HCEC 1CT (cell line): ENCODE results near the gene PIK3R2.

Experiments
- DNase-seq: peaks from one replicate; pipeline ENCODE4 v3.0.0-alpha.2; 2017

PIK3R2 gene

GRCh38 chr19:18174983-18175382, 22.0 kb downstream of the PIK3R2 start:
- no peak for DNase-seq

- no peak for DNase-seq
Observed at GRCh38 chr19:18176367-18177310, 23.7 kb downstream of the PIK3R2 start.

DNA sequence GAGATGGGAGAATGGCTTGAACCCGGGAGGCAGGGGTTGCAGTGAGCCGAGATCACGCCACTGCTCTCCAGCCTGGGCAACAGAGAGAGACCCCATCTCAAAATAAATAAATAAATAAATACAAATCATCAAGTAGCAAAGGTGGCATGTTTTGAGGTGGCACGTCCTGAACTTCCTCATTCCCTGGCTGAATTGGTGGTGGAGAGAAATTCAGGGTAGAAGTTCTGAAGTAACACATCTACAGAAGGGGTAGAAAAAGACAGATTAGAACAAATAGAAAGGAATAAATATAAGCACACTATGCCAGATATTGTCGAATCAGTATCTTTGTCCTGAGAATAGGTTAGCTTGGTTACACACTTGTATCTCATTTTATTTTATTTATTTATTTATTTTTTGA, 27.0 kb downstream of the PIK3R2 start:
- DNase-seq = no peak

GRCh38 chr19:18183529-18183928, 30.6 kb downstream of the PIK3R2 start:
- DNase-seq = no peak

GRCh38 chr19:18185538-18185937, 32.6 kb downstream of the PIK3R2 start:
- no peak for DNase-seq

DNA sequence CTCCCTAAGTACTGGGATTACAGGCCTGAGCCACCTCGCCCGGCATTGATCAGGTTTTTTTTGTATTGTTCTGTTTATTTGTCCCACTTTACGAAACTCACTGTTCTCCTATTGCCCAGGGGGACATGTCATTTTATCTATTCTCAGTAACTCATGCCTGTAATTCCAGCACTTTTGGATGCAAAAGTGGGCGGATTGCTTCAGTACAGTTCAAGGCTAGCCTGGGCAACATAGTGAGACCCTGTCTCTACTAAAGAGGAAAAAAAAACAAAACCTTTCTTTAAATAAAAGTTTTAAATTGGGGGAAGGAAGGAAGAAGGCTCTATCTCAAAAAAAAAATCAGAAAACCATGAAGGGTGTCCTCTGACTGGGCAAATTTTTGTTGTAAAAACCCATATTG, 37.3 kb downstream of the PIK3R2 start:
- DNase-seq = no peak

GRCh38 chr19:18191640-18192062, 38.7 kb downstream of the PIK3R2 start:
- no peak for DNase-seq

DNA sequence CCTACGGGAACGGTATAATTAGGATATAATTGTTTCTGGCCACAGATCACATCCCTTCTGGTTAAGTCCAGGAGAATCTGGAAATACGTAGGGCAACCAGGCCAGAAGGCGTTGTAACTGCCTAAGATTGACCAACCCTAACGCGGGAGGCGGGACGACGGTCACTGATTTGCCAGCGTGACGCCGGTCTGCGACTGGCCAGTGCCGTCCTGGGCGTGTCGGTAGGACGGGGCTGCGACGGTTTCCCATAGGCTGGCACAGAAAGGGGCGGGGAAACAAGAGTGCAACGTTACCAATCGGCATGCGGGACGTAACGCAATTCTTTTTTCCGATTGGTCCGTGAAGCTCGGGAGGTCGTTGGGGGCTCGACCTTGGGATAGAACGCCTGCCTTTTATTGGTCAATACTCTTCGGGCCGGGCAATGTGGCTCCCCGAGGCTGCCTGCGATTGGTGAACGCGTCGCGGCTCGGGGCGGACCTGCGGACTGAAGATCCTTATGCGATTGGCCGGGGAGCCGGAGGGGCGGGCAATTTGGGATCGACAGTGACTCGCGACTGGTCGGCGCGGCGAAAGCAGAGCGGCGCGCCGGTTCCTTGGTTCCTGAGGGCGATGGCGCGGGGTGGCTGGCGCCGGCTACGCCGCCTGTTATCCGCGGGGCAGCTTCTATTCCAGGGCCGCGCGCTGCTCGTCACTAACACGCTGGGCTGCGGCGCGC, 39.9 kb downstream of the PIK3R2 start, which contains the start of gene MPV17L2:
Gene MPV17L2 (plus strand): TSS at position 546 of the 715 bp plus-strand sequence. CDS start 64 bp downstream, at position 610.
- peak; percentile 100 for DNase-seq

DNA sequence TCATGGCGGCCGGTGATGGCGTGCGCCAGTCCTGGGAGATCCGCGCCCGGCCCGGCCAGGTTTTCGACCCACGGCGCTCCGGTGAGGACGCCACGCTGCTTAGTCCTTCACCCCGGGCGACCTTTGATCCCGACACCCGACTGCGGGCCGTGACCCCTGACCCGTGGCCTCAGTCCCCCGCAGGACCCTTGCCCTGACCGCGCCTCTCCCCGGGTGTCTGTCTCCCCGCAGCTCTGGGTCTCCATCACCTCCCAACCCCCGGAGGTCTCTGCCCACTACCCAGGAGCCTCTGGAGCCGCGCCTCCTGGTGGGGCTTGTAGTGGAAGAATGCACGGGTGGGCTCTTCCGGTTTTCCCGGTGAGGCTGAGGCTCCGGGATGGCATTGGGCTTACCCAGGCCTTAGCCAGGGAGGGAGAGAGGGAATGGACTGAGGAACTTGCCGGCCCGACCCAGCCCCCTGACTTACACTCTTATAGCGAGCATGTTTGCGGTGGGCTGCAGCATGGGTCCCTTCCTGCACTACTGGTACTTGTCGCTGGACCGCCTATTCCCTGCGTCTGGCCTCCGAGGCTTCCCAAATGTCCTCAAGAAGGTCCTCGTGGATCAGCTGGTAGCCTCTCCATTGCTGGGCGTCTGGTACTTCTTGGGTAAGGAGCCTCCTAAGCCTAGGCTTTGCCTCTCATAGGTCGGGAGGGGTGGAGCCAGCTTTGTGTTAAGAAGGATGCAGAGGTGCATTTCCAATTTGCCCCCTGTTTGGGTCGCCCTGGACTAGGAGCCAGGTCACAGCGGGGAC, 40.6 kb downstream of the PIK3R2 start:
- DNase-seq = no peak

DNA sequence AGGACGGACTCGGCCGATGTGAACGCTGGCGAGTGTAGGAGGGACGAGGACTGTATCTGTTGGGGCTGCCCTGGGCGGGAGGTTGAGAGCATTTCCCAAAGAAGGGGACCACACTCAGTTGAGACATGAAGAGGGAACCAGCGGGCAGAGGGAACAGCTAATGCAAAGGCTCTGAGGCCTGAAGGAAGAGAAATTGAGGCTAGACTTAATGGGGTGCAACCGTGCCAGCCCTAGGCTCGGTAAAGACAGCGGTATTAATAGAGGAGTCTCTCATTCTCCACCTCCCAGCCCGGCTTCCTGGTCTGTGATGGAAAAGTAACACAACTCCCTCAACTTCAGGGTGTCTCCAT, 41.2 kb downstream of the PIK3R2 start:
- no peak for DNase-seq

- DNase-seq = no peak
Observed at GRCh38 chr19:18194554-18195238, 41.7 kb downstream of the PIK3R2 start.

- no peak for DNase-seq
Observed at GRCh38 chr19:18196511-18196845, 43.5 kb downstream of the PIK3R2 start.

GRCh38 chr19:18197306-18197705, 44.3 kb downstream of the PIK3R2 start:
- DNase-seq = no peak

DNA sequence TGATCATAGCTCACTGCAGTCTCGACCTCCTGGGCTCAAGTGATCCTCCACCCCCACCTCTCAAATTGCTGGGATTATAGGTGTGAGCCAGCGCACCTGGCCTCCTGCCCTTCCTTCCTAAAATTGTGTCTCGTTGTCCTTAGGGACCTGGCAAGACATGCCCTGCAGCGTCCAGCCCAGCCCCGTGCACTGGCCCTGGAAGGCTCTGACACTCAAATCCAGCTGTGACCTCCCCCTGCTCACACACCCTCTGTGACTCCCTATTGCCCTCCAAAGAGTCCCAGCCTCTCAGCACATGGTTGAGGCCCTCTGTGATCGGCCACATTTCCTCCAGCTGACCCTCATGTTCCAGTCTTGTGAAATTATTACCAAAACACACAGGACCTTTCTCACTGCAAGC, 45.0 kb downstream of the PIK3R2 start:
- no peak for DNase-seq

DNA sequence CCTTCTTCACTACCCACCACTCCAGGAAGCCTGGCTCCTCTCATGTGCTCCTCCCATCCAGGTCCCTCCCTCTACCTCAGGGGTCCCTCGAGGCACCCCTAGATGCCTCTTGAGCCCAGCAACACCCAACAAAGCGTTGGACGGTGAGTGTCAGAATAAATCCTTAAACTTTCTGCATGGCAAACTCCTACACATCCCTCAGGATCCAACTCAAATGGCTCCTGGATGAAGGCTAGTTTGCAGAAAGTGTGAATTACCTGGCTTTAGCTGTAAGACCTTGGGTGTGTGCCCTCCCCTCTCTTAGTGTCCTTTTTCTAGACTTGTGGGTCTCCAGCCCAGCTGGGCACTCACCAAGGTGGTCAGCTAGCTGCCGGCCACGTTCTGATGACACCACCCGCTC, 45.4 kb downstream of the PIK3R2 start:
- no peak for DNase-seq

DNA sequence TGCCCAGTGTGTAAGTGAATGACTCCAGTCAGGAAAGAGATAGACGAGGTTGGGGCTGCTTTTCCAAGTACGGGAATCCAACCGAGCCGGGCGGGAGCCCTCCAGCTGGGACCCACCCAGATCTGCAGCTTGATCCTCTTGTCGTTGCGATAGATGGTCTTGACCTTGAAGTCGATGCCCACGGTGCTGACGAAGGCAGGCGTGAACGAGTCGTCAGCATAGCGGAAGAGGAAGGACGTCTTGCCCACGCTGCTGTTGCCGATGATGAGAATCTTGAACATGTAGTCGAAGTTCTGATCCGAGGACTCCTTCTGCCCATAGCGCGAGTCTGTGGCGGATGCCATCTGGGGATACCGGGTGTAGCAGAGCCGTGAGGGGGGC, 49.4 kb downstream of the PIK3R2 start:
- no peak for DNase-seq

DNA sequence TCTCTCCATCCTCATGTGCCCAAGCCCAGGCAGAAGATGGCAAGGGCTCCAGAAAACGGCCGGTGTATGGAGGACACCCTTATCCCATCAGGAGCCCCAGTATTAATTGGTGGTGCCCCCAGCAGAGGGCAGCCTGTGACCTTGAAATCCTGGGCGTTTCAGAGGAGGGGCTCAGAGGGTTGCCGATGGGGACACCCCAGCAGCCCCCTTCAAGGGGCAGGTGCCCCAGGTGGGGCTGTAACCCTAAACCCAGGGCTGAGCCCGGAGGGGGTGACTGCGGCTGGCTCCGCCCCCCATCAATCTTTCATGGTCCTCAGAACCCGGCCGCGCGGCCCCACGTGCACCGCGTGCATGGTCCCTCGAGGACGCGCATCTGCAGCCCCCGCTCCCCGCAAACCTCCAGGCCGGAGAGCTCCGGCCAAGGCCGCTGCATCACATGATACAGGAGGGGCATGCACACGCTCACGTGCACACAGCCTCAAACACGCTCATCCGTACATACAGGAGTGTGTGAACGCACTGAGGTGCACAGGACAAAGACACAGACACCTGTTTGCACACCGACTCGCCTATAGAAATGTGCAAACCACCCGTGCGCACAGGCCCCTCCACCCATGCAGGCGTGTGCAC, 49.9 kb downstream of the PIK3R2 start:
- DNase-seq = peak; percentile 17

GRCh38 chr19:18203408-18203862, 50.5 kb downstream of the PIK3R2 start:
- DNase-seq = no peak

- DNase-seq = peak; percentile 100
Observed at GRCh38 chr19:18203863-18204393, 51.0 kb downstream of the PIK3R2 start, which contains the start of gene RAB3A. Gene RAB3A (minus strand): TSS chr19:18204042. CDS start chr19:18202740, 1,302 bp downstream.

DNA sequence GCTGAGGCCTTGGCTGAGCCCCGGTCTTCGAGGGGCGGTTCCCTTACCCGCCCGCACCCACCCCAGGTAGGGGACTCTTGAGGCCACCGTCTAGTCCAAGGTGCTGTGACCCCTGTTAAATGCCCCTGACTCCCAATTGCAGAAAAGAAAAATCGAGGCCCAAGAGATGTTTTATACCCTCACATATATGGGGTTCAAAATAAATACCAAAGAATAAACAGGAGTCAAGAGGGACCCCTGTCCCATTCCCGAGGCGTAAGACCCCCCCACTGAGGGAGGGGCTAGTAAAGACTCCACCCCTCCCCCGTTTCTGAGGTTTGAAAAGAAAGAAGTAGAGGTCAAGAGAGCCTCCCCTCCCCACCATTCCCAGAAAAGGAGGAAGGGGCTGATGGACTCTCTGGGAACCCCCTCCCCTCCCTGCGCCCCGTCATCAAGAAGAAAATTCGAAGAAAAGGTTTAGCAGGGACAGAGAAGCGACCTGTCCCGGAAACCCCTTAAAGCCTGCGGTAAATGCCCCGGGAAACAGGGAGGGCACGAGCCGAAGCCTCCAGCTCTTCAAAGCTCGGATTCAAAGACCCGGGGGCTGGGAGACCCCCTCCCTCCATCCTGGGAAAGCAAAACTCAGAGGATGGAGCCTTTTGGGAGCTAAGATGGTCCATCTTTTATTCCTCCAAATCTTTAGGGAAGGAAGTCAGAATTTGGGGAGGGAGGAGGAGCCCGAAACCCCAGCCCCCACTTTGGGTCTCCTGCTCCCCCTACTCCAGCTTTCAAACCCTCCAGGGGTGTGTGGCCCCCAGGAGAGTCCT, 51.6 kb downstream of the PIK3R2 start:
- peak; percentile 27 for DNase-seq
